ENCODE measurements around the gene USF2. TPM values are rescaled to one million over a fixed set of nuclear protein-coding genes. Genes with fewer than 3 reads are reported as not detected.

The USF2 gene
- polyA plus RNA-seq, 1 donor from 2014 or later, result 107 TPM

DNA sequence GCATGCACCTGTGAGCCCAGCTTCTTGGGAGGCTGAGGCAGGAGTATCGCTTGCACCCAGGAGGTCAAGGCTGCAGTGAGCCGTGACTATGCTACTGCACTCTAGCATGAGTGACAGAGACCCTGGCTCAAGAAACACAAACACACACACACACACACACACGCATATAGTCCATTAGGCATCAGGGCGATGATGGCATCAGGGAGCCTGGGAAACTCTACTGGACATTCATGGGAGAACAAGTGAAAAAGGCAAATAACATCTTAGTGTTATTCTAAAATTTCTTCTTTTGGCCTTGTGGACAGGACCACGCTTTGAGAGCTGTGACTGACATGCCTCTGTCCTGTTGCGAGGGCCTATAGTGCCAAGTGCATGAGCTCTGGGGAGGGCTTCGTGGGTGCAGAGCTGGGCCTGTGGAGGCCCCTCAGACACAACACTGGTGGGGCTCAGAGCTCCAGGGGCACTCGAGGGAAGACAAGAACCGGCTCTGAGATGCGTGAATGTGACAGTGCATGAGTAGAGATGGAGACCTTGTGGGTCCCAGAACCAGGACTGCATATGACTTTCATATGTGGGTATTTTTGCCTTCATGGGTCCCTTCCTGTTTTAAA is 8.0 kb upstream of the USF2 start:
- H3K79me2 ChIP-seq (replicated peaks; ENCODE audit: insufficient read depth, low read length), result no peaks in the 10 kb centered on the region
- no peaks in the 10 kb centered on the region for H3K36me3 ChIP-seq (ENCODE audit: insufficient read depth, low read length)
- H3K9ac ChIP-seq (ENCODE audit: low read length), result no peak overlapping the region
- no peak overlapping the region for H3K4me3 ChIP-seq (ENCODE audit: low read length)
- H3K9me3 ChIP-seq (ENCODE audit: low read length), result no peaks in the 10 kb centered on the region
- H3K9me2 ChIP-seq (ENCODE audit: insufficient read depth, low read length), result no peaks in the 10 kb centered on the region
- H3F3A ChIP-seq (ENCODE audit: insufficient read depth, low read length, poor library complexity, severe bottlenecking), result no peaks in the 10 kb centered on the region
- H2AFZ ChIP-seq (ENCODE audit: low read depth, low read length), result no peak overlapping the region
- no peaks in the 10 kb centered on the region for H3K27me3 ChIP-seq (ENCODE audit: insufficient read depth, low read depth, low read length)
- H4K20me1 ChIP-seq (ENCODE audit: insufficient read depth), result no peaks in the 10 kb centered on the region
- H3K4me2 ChIP-seq (ENCODE audit: low read length), result no peak overlapping the region
- H3K27ac ChIP-seq (ENCODE audit: low read length), result no peak overlapping the region
- TF ChIP-seq EP300 (conservative IDR thresholded peaks at IDR 0.05; ENCODE audit: poor library complexity, severe bottlenecking), result no peak

DNA sequence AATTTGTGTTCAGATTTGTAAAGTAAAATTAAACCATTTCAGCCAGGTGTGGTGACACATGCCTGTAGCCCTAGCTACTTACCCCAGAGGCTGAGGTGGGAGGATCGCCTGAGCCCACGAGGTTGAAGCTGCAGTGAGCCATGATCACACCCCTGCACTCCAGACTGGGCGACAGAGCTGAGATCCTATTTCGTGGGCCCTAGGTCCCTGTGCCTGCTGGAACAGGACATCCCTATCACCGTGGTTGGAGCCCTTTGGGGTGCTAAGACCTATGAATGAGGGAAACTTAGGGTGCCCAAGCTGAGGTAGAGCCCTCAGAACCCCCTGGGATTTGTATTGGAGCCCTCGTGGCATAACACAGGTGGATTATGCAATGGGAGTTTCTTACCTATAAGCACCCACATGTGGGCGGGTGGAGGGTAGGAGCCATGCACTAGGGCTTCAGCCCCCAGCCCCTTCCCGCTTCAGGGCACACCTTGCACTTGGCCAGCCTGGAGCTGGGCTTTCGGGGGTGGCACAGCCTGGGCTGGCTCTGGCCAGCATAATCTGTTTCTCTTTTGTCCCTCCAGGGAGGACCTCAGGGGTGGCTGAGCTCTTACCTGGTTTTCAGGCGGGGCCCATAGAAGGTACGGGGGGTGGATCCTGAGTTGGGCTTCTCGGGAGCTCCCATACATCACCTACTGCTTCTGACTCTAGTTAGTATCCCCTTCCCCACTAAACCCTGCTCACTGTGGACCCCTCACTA is 7.2 kb upstream of the USF2 start:
- Histone ChIP-seq H3F3A (ENCODE audit: insufficient read depth, low read length, poor library complexity, severe bottlenecking) (no peaks in the 10 kb centered on the region), H3K9me3 (ENCODE audit: low read length) (no peaks in the 10 kb centered on the region), H3K27me3 (ENCODE audit: insufficient read depth, low read depth, low read length) (no peaks in the 10 kb centered on the region), H2AFZ (ENCODE audit: low read depth, low read length) (no peak overlapping the region), H3K4me2 (ENCODE audit: low read length) (no peak overlapping the region), H3K4me3 (ENCODE audit: low read length) (no peak overlapping the region), H3K79me2 (replicated peaks; ENCODE audit: insufficient read depth, low read length) (no peaks in the 10 kb centered on the region), H4K20me1 (ENCODE audit: insufficient read depth) (no peaks in the 10 kb centered on the region), H3K9ac (ENCODE audit: low read length) (no peak overlapping the region), H3K36me3 (ENCODE audit: insufficient read depth, low read length) (no peaks in the 10 kb centered on the region), H3K27ac (ENCODE audit: low read length) (no peak overlapping the region), H3K9me2 (ENCODE audit: insufficient read depth, low read length) (no peaks in the 10 kb centered on the region)
- TF ChIP-seq, protein P1, sequence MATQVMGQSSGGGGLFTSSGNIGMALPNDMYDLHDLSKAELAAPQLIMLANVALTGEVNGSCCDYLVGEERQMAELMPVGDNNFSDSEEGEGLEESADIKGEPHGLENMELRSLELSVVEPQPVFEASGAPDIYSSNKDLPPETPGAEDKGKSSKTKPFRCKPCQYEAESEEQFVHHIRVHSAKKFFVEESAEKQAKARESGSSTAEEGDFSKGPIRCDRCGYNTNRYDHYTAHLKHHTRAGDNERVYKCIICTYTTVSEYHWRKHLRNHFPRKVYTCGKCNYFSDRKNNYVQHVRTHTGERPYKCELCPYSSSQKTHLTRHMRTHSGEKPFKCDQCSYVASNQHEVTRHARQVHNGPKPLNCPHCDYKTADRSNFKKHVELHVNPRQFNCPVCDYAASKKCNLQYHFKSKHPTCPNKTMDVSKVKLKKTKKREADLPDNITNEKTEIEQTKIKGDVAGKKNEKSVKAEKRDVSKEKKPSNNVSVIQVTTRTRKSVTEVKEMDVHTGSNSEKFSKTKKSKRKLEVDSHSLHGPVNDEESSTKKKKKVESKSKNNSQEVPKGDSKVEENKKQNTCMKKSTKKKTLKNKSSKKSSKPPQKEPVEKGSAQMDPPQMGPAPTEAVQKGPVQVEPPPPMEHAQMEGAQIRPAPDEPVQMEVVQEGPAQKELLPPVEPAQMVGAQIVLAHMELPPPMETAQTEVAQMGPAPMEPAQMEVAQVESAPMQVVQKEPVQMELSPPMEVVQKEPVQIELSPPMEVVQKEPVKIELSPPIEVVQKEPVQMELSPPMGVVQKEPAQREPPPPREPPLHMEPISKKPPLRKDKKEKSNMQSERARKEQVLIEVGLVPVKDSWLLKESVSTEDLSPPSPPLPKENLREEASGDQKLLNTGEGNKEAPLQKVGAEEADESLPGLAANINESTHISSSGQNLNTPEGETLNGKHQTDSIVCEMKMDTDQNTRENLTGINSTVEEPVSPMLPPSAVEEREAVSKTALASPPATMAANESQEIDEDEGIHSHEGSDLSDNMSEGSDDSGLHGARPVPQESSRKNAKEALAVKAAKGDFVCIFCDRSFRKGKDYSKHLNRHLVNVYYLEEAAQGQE (IDR thresholded peaks at IDR 0.05; ENCODE audit: borderline replicate concordance), result no peak
- no peak for TF ChIP-seq POLR2AphosphoS5 (IDR thresholded peaks at IDR 0.05)

DNA sequence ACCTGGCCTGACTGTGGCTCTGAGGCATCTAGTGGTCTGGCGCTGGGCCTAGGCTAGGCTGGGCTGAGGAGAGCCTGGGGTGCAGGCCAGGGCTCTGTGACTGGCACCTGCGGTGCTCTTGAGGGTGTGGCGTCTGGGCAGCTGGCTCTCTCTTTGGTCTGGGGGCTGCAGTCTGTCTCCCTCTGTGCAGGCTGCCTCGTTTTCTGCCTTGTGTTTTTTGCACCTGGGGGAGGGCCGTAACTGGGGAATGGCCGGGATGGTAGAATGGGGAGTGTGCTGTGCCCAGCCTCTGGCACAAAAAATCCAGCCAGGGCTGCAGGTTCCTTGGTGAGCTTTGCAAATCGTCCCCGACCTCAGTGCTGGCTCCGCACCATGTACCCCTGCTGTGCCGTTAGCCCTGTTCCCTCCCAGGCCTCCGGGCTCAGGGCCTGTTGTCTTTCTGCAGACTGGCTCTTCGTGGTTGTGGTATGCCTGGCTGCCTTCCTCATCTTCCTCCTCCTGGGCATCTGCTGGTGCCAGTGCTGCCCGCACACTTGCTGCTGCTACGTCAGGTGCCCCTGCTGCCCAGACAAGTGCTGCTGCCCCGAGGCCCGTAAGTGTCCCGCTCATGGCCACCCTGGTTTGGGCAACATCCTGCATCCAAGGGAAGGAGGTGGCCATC is 6.5 kb upstream of the USF2 start:
- H3K79me2 ChIP-seq (replicated peaks; ENCODE audit: insufficient read depth, low read length), result peaks cover under 1% of the 10 kb centered on the region
- no peak overlapping the region for H3K4me2 ChIP-seq (ENCODE audit: low read length)
- H3K36me3 ChIP-seq (ENCODE audit: insufficient read depth, low read length), result no peaks in the 10 kb centered on the region
- no peak overlapping the region for H3K27ac ChIP-seq (ENCODE audit: low read length)
- no peaks in the 10 kb centered on the region for H3K9me3 ChIP-seq (ENCODE audit: low read length)
- no peaks in the 10 kb centered on the region for H3F3A ChIP-seq (ENCODE audit: insufficient read depth, low read length, poor library complexity, severe bottlenecking)
- H3K9me2 ChIP-seq (ENCODE audit: insufficient read depth, low read length), result no peaks in the 10 kb centered on the region
- TF ChIP-seq, protein P1 (IDR thresholded peaks at IDR 0.05; ENCODE audit: borderline replicate concordance), result no peak
- TF ChIP-seq TAF1 (IDR thresholded peaks at IDR 0.05; ENCODE audit: low read depth) (no peak), EZH2 (IDR thresholded peaks at IDR 0.05; ENCODE audit: borderline replicate concordance, insufficient read depth, low read length, poor library complexity, severe bottlenecking) (no peak), RAD21 (conservative IDR thresholded peaks at IDR 0.05) (no peak), POLR2AphosphoS5 (IDR thresholded peaks at IDR 0.05) (no peak), SMC3 (conservative IDR thresholded peaks at IDR 0.05; ENCODE audit: poor library complexity) (no peak), EP300 (conservative IDR thresholded peaks at IDR 0.05; ENCODE audit: poor library complexity, severe bottlenecking) (no peak), MXI1 (conservative IDR thresholded peaks at IDR 0.05; ENCODE audit: poor library complexity, severe bottlenecking) (no peak)
- TF ChIP-seq, protein P2, sequence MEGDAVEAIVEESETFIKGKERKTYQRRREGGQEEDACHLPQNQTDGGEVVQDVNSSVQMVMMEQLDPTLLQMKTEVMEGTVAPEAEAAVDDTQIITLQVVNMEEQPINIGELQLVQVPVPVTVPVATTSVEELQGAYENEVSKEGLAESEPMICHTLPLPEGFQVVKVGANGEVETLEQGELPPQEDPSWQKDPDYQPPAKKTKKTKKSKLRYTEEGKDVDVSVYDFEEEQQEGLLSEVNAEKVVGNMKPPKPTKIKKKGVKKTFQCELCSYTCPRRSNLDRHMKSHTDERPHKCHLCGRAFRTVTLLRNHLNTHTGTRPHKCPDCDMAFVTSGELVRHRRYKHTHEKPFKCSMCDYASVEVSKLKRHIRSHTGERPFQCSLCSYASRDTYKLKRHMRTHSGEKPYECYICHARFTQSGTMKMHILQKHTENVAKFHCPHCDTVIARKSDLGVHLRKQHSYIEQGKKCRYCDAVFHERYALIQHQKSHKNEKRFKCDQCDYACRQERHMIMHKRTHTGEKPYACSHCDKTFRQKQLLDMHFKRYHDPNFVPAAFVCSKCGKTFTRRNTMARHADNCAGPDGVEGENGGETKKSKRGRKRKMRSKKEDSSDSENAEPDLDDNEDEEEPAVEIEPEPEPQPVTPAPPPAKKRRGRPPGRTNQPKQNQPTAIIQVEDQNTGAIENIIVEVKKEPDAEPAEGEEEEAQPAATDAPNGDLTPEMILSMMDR (IDR thresholded peaks at IDR 0.05; ENCODE audit: poor library complexity, severe bottlenecking), result no peak
- no peaks in the 10 kb centered on the region for H3K27me3 ChIP-seq (ENCODE audit: insufficient read depth, low read depth, low read length)
- H3K9ac ChIP-seq (ENCODE audit: low read length), result no peak overlapping the region
- H2AFZ ChIP-seq (ENCODE audit: low read depth, low read length), result no peak overlapping the region
- H3K4me3 ChIP-seq (ENCODE audit: low read length), result no peak overlapping the region
- H4K20me1 ChIP-seq (ENCODE audit: insufficient read depth), result no peaks in the 10 kb centered on the region

All from neural cell (in vitro differentiated cells).